ENCODE results near the gene C6orf47. TPM values are rescaled to one million over a fixed set of nuclear protein-coding genes. Genes with fewer than 3 reads are reported as not detected.

The C6orf47 gene
- total RNA-seq, 2 experiments from 2014 or later = 9.6 to 10.5 TPM

GRCh38 chr6:31614684-31615578, 45.6 kb downstream of the C6orf47 start, which contains the start of gene AIF1:
Gene AIF1, plus strand, starts transcription at chr6:31615234. Its CDS starts 96 bp downstream, at chr6:31615330.
- H3K4me1 ChIP-seq (ENCODE audit: insufficient read depth, low read length) = peaks cover 27% of the 10 kb centered on the region
- no peaks in the 10 kb centered on the region for H3K9me3 ChIP-seq (ENCODE audit: control insufficient read depth in 1 of 2, insufficient read depth in 1 of 2, low read length in 2 of 2)
- Mint-ChIP-seq H3K36me3 (ENCODE audit: low read depth) (peaks cover under 1% of the 10 kb centered on the region), H3K4me3 (peak within 1 kb of the TSS; percentile 85), H3K27me3 (no peaks in the 10 kb centered on the region), H3K4me1 (ENCODE audit: low read depth) (peaks cover 35% of the 10 kb centered on the region), H3K9me3 (no peaks in the 10 kb centered on the region), H3K27ac (peak within 1 kb of the TSS; percentile 86)
- CTCF ChIA-PET = interaction anchor here (0.9 to 1.6 kb wide), 2 partner anchors 16 to 18 kb away, joined by 3 to 7 read pairs; no protein-coding TSS in a partner anchor
- ATAC-seq (ENCODE audit: poor library complexity) = no peak
- no peaks in the 10 kb centered on the region for H3K27me3 ChIP-seq (ENCODE audit: control insufficient read depth in 1 of 2, insufficient read depth in 2 of 2, low read length in 2 of 2)
- POLR2A ChIA-PET = interaction anchor here (1.0 to 1.5 kb wide), 4 partner anchors 12 to 74 kb away, joined by 3 to 5 read pairs (median 4); partner anchors contain the start of gene GPANK1
- intact Hi-C loops (cut with DNase I, micrococcal nuclease) = no loop called here
- TF ChIP-seq CTCF (IDR thresholded peaks at IDR 0.05) = no peak
- H3K27ac ChIP-seq (ENCODE audit: low read depth in 1 of 2, low read length in 2 of 2) = peak within 1 kb of the TSS in 1 of 2 donors; percentile 29
- DNase-seq = peak in 1 of 14 experiments; percentile 46
- H3K4me3 ChIP-seq (ENCODE audit: low read length) = peak within 1 kb of the TSS; percentile 46
- no peaks in the 10 kb centered on the region for H3K36me3 ChIP-seq (ENCODE audit: insufficient read depth, low read length)

- Histone ChIP-seq H3K27ac (ENCODE audit: low read depth in 1 of 2, low read length in 2 of 2) (no peak overlapping the region), H3K4me3 (ENCODE audit: low read length) (no peak overlapping the region), H3K27me3 (ENCODE audit: control insufficient read depth in 1 of 2, insufficient read depth in 2 of 2, low read length in 2 of 2) (no peaks in the 10 kb centered on the region), H3K4me1 (ENCODE audit: insufficient read depth, low read length) (peaks cover 21% of the 10 kb centered on the region), H3K9me3 (ENCODE audit: control insufficient read depth in 1 of 2, insufficient read depth in 1 of 2, low read length in 2 of 2) (no peaks in the 10 kb centered on the region), H3K36me3 (ENCODE audit: insufficient read depth, low read length) (no peaks in the 10 kb centered on the region)
- Mint-ChIP-seq H3K27ac (peak overlapping the region; percentile 86), H3K9me3 (no peaks in the 10 kb centered on the region), H3K4me3 (peak overlapping the region; percentile 15), H3K36me3 (ENCODE audit: low read depth) (no peaks in the 10 kb centered on the region), H3K27me3 (no peaks in the 10 kb centered on the region), H3K4me1 (ENCODE audit: low read depth) (peaks cover 29% of the 10 kb centered on the region)
- POLR2A ChIA-PET = no interaction called here
- ATAC-seq (ENCODE audit: poor library complexity) (no peak), DNase-seq (peak in 1 of 14 experiments; percentile 49)
- intact Hi-C loops (cut with DNase I, micrococcal nuclease) = no loop called here
- TF ChIP-seq CTCF (IDR thresholded peaks at IDR 0.05) = no peak
- CTCF ChIA-PET = interaction anchor here (0.9 kb wide), 1 partner anchor 17 kb away, joined by 3 read pairs; no protein-coding TSS in a partner anchor
Observed at GRCh38 chr6:31614075-31614619, 46.4 kb downstream of the C6orf47 start.

GRCh38 chr6:31610968-31611367, 49.6 kb downstream of the C6orf47 start:
- H3K9me3 Mint-ChIP-seq = no peaks in the 10 kb centered on the region
- H3K27me3 Mint-ChIP-seq = no peaks in the 10 kb centered on the region
- Histone ChIP-seq H3K4me1 (ENCODE audit: insufficient read depth, low read length) (peaks cover 11% of the 10 kb centered on the region), H3K36me3 (ENCODE audit: insufficient read depth, low read length) (no peaks in the 10 kb centered on the region), H3K9me3 (ENCODE audit: control insufficient read depth in 1 of 2, insufficient read depth in 1 of 2, low read length in 2 of 2) (no peaks in the 10 kb centered on the region), H3K27me3 (ENCODE audit: control insufficient read depth in 1 of 2, insufficient read depth in 2 of 2, low read length in 2 of 2) (no peaks in the 10 kb centered on the region), H3K4me3 (ENCODE audit: low read length) (no peak overlapping the region), H3K27ac (ENCODE audit: low read depth in 1 of 2, low read length in 2 of 2) (no peak overlapping the region)
- H3K36me3 Mint-ChIP-seq (ENCODE audit: low read depth) = no peaks in the 10 kb centered on the region
- DNase-seq (no peak), ATAC-seq (ENCODE audit: poor library complexity) (no peak)
- no peak for TF ChIP-seq CTCF (IDR thresholded peaks at IDR 0.05)
- CTCF ChIA-PET = interaction anchor here (0.9 to 1.2 kb wide), 2 partner anchors 13 to 14 kb away, joined by 3 read pairs; no protein-coding TSS in a partner anchor
- intact Hi-C loops (cut with DNase I, micrococcal nuclease) = no loop called here
- no peak overlapping the region for H3K27ac Mint-ChIP-seq
- H3K4me1 Mint-ChIP-seq (ENCODE audit: low read depth) = peaks cover 17% of the 10 kb centered on the region
- H3K4me3 Mint-ChIP-seq = no peak overlapping the region
- POLR2A ChIA-PET = interaction anchor here (0.6 kb wide), 2 partner anchors 696 to 882 kb away, joined by 3 to 5 read pairs; no protein-coding TSS in a partner anchor

All from CD4-positive, alpha-beta T cell (primary cell).